HG03575 (cell line): ENCODE data around the gene CSTB.

Experiments
- ATAC-seq: cut with Tn5 transposase; IDR thresholded peaks from one replicate; pipeline ENCODE4 v1.9.1; 2021; ENCODE audit not compliant: unreplicated experiment, insufficient number of reproducible peaks, low FRiP score; ENCODE audit errors: extremely low read depth

The CSTB gene

GRCh38 chr21:43811262-43812105, 35.4 kb upstream of the CSTB start:
- no peak for ATAC-seq

DNA sequence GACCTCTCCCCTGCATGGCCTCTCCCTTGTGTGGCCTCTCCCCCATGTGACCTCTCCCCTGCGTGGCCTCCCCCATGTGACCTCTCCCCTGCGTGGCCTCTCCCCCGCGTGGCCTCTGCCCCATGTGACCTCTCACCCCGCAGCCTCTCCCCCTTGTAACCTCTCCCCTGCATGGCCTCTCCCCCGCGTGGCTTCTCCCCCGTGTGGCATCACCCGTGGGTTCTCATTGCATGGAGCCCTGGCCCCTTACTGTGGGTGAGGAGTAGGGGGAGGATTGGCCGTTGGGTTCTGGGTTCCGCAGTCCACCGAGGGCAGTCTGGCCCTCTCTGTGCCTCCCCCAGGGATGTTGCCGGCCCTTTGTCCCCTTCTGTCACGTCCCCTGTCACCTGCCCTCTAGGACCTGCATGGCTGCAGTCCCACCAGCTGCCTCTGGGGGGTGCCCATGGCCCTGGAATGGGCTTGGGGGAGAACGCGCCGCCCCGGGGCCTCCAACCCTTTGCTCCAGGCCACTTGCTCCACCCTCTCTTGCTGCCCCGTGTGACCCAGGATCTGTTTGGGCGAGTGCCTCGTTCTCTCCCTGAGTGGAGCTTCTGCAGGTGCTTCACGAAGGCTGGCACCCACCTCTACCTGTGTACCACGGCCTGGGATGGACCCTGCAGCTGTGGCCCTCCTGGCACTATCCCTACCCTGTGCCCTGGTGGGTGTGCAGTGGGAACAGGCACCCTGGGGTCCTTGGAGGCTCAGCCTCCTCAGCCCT, 34.6 kb upstream of the CSTB start:
- no peak for ATAC-seq

DNA sequence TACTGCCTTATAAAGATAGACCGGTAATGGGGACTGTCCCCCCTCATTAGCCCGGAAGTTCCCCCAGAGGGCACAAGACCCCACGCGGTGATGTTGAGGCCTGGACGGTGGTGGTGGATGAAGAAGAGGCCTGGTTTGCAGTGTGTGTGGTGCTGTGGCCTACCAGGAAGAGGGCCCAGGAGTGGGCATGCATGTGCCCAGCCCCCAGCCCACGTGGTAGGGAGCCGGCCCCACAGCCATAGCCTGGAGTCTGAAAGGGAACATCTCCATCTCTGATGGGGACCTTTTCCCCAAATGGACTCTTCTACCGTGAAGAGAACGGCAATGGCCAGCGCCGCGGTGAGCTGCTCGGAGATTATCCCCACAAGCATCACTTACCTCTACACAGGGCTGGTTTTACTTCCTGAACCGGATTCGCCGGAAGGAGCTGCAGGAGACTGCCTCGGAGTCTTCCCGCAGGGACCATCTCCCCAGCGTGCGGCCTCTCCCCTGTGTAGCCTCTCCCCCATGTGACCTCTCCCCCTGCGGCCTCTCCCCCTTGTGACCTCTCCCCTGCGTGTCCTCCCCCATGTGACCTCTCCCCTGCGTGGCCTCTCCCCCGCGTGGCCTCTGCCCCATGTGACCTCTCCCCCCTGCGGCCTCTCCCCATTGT, 33.9 kb upstream of the CSTB start:
- no peak for ATAC-seq

DNA sequence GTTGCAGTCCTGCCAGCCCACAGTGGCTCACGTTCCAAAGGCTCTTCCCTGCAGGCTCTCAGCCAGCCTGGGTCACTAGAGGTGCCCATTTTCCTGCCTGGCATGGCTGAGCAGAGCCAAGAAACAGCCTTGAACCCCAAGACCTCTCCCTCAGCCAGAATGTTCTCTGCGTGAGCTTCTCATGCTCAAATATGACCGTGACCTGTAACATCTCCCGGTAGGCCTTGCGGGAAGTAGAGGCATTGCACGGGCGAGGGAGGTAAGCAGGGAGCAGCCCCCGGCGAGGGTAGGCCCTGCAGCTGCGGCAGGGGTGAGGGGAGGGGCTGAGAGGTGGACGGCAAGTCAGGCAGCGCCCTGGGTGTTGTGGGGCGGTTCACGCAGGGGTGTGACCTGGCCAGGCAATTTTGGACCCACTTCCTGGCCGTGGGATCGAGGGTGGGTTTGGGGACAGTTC, 33.3 kb upstream of the CSTB start:
- ATAC-seq, result no peak

DNA sequence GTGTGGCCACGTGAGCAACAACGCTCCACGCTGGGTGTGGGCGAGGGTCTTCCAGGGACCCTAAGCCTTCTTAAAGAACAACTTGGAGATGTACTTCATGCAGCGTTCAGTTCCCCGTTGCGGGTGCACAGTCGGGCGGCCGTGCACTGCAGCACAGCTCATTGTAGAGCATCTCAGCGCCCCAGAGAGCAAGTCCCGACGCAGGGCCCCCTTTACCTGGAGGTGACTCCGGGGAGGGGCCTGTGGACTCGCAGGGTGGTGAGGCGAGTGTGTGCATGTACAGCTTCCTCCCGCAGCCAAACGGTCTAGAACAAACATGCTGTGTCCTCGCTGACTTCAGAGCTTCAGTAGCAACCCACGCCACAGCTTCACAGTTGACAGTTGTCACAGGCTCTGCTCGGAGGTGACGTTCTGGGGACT, 32.7 kb upstream of the CSTB start:
- ATAC-seq, result no peak

GRCh38 chr21:43808367-43808766, 32.3 kb upstream of the CSTB start:
- no peak for ATAC-seq

- ATAC-seq, result no peak
Observed at GRCh38 chr21:43806017-43806710, 30.1 kb upstream of the CSTB start.

DNA sequence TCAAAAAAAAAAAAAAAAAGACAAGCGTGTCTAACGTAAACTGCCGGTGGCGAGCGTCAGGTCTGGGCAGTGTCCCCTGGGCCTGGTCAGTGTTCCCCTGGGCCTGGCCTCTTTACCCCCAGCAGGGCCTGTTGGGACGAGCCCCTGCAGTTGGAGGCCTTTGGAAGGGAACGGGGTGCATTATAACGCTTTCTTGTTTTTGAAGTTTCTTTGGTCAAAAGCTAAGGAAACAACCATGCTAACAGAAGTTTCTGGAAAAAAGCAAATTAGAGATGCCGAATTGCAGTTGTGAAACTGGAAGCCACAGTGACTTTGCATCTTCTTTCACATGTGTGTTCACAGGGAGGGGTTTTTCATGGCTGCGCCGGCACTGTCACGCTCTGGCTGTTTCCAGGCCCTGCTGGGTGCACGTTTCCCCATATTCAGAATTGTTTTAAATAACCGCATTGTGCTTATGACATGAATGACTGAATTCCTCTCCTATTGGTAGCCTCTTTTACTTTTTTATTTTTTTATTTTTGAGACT, 29.2 kb upstream of the CSTB start:
- peak; percentile 43 for ATAC-seq

DNA sequence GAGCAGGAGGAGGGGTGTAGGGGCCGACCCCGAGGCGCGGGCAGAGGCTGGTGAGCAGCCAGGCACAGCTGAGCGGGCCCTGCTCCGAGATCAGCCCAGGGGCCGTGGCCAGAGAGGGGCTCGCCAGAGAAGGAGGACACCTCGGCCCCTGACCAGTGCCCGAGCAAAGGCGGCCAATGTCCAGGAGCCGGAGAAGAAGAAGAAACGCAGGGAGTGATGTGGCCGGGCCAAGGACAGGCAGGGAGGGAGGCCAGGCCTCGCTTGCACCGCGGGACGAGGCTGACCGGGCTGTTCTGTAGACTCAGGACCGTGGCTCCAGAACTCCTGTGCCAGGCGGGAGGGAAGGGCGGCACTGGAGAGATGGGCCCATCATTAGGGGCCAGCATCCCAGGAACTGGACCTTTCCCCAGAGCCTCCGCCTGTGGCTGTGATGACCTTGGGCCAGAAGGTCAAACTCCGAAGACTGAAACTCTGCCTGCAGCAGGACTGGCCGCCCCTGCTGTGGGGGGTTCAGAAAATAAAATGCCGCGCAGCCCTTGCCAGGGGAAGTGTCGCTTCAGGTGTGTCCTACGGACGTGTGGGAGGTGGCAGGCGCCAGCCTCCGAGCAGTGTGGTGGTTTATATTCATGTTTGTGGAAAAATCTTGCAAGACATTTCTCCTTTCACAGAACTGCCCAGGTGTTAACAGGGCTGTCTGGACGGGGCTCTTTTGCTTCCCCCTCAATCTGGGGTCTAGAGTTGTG, 27.6 kb upstream of the CSTB start:
- ATAC-seq, result no peak

GRCh38 chr21:43802713-43803313, 26.7 kb upstream of the CSTB start:
- no peak for ATAC-seq

GRCh38 chr21:43801006-43801783, 25.1 kb upstream of the CSTB start:
- ATAC-seq, result no peak

DNA sequence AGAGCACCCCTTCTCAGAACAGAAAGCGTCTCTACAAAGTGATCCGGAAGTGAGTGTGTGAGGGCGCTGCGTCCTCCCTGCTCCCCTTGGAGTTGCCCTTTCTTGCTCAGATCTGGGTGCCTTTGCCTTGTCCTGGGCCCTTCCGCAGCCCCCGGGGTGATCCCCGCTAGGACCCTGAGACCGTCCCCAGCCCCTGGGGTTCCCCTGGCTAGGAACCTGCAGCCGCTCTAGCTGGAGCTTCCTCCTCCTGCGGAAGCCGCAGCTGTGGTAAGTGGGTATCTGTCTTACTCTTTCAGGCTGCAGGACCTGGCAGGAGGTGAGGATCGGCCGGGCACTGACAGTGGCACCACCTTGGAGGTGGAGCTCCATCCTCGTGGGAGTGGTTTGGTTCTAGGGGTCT, 24.5 kb upstream of the CSTB start:
- no peak for ATAC-seq

- ATAC-seq, result no peak
Observed at GRCh38 chr21:43800124-43800523, 24.0 kb upstream of the CSTB start.

- no peak for ATAC-seq
Observed at GRCh38 chr21:43799301-43799840, 23.3 kb upstream of the CSTB start.

DNA sequence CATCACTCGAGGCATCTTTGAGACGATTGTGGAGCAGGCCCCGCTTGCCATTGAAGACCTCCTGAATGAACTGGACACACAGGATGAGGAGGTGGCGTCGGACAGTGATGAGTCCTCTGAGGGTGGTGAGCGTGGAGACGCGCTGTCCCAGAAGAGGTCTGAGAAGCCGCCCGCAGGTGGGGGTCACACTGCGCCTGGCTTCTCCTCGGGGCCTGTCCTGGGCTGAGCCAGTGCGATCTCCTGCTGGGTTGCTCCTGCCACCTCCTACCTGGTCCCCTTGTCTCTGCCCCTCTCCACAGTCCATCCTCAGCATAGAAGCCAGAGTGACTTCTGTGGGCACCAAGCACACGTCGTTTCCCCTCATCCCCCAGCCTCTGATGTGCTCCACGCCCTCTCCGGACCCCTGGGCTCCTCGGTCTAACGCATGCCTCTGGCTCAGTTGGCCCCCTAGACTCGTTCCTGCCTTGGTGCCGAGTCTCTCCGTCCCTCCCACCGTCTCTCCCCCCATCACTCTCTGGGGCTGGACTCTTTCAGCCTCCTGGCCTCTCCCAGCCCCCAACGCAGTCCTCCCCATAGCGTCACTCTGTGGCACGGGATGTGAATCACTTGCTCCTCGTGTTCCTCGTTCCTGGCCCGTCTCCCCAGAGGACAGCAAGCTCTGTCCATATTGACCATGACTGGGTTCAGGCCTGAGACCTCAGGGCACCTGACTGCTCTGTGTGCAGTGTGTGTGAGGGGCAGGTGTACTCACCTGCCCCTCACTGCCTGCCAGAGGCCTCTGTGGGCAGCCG, 22.0 kb upstream of the CSTB start:
- no peak for ATAC-seq

DNA sequence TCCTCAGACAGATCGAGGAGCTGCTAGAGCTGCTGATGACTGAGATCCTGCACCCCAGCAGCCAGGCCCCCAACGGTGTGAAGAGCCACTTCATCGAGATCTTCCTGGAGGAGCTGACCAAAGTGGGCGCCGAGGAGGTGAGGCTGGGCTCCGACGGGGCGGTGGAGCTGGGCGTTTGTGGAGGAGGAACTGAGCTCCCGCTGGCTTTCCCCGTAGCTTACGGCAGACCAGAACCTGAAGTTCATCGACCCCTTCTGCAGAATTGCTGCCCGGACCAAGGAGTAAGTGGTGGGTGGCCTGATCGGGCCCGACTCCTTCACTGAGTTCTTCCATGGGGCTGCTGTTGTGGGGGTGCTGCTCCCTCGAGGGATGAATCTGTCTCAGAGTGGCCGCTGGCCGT, 21.3 kb upstream of the CSTB start:
- ATAC-seq, result no peak
